Spleen (tissue), 7 donors: ENCODE results near the gene EFHD2.

ENCODE experiments used
- CTCF ChIP-seq, 11 experiments: fragments of 200-600 bp in 7 of 11; fragments of 450-650 bp in 4 of 11; sonication (generic) in 4 of 11; IDR thresholded peaks in 8 of 11; conservative IDR thresholded peaks in 3 of 11; 1 replicate in 7 of 11; 2 replicates in 4 of 11; pipeline versions ENCODE4 v1.4.0 to v1.8.0; 2016 to 2021; ENCODE audit warnings: antibody characterized with exemption in 11 of 11, inconsistent platforms in 4 of 11, mild to moderate bottlenecking in 1 of 11
- POLR2A ChIP-seq, 3 donors: fragments of 450-650 bp; IDR thresholded peaks; one replicate each; pipeline ENCODE4 v1.5.1; 2017; ENCODE audit warnings: antibody characterized with exemption in 3 of 3, mild to moderate bottlenecking in 1 of 3
- POLR2AphosphoS5 ChIP-seq, 3 donors: sonication (generic); formaldehyde crosslinking; IDR thresholded peaks; one replicate each; pipeline ENCODE4 v1.5.1; 2017; ENCODE audit warnings: antibody characterized with exemption in 3 of 3
- donor health status: DM: no; HTN: no; CAD: no; lungs with moderate emphysema.
- donor health status: DM: no; HTN: no; CAD: no.
- donor health status: DM: no; HTN: no; CAD: no.

GRCh38 chr1:15420853-15421465, 11.3 kb downstream of the EFHD2 start:
- TF ChIP-seq CTCF (IDR thresholded peaks at IDR 0.05 in 8 of 11, conservative IDR thresholded peaks at IDR 0.05 in 3 of 11) (no peak), POLR2A (IDR thresholded peaks at IDR 0.05) (no peak), POLR2AphosphoS5 (IDR thresholded peaks at IDR 0.05) (peak in 1 of 3 donors; percentile 38)
